ENCODE measurements around the gene AMIGO2.

GRCh38 chr12:47039079-47039478, 40.7 kb downstream of the AMIGO2 start:
- TF ChIP-seq CTCF (IDR thresholded peaks at IDR 0.05) (no peak), POLR2AphosphoS5 (IDR thresholded peaks at IDR 0.05) (no peak)

Measured in stomach (tissue), 4 donors.